ENCODE measurements around the gene ZPBP.

DNA sequence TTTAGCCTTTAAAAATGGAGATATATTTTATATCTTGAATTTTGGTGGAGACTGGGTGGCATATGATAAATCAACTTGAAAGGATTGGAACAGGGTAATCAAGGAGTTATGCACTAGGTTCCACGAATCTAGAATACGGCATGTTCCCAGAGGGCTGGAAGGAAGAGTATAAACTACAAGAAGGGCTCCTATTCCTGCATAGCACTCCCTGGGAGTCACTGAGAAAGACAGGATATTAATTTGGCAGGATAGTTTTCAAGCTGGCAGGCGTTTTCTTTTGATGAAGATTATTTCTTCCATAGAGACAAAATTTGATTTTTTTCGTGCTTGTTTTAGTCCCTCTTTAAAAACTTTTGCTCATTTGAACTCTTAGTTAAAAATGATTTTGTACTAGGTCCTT is 199.9 kb downstream of the ZPBP start:
- TF ChIP-seq, protein P1, sequence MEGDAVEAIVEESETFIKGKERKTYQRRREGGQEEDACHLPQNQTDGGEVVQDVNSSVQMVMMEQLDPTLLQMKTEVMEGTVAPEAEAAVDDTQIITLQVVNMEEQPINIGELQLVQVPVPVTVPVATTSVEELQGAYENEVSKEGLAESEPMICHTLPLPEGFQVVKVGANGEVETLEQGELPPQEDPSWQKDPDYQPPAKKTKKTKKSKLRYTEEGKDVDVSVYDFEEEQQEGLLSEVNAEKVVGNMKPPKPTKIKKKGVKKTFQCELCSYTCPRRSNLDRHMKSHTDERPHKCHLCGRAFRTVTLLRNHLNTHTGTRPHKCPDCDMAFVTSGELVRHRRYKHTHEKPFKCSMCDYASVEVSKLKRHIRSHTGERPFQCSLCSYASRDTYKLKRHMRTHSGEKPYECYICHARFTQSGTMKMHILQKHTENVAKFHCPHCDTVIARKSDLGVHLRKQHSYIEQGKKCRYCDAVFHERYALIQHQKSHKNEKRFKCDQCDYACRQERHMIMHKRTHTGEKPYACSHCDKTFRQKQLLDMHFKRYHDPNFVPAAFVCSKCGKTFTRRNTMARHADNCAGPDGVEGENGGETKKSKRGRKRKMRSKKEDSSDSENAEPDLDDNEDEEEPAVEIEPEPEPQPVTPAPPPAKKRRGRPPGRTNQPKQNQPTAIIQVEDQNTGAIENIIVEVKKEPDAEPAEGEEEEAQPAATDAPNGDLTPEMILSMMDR (IDR thresholded peaks at IDR 0.05): no peak
- TF ChIP-seq POLR2A (IDR thresholded peaks at IDR 0.05) (no peak), EP300 (IDR thresholded peaks at IDR 0.05) (no peak)
